ENCODE results near the gene AQP2.
"Not testable (repeated sequence)": the region's sequence is repeated elsewhere in the genome, so short reads cannot be mapped to it uniquely, and the experiment has no call there.

AQP2 gene

DNA sequence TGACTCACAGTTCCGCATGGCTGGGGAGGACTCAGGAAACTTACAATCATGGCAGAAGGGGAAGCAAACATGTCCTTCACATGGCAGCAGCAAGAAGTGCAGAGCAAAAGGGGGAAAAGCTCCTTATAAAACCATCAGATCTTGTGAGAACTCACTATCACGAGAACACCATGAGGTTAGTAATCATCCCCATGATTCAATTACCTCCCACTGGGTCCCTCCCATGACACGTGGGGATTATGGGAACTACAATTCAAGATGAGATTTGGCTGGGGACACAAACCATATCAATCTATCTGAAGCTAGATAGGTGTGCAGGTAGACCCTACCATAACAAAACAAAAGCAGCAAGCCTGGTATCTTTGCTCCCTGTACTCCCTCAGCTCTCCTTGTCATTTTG, 35.9 kb downstream of the AQP2 start:
- DNase-seq; H3K27ac ChIP-seq (ENCODE audit: insufficient read depth in 1 of 2, low read depth in 1 of 2, low read length in 2 of 2, poor library complexity in 1 of 2, severe bottlenecking in 2 of 2); H3K9me3 ChIP-seq (ENCODE audit: control extremely low read depth in 1 of 5, control insufficient read depth in 4 of 5, insufficient read depth in 2 of 5, low read depth in 1 of 5, low read length in 4 of 5); POLR2A ChIA-PET; H3K27me3 ChIP-seq (replicated peaks in 2 of 5; ENCODE audit: control insufficient read depth in 4 of 5, insufficient read depth in 5 of 5, low read length in 4 of 5); H3K4me3 ChIP-seq (ENCODE audit: control insufficient read depth in 1 of 7, extremely low read depth in 1 of 7, insufficient read depth in 4 of 7, low read depth in 2 of 7, low read length in 6 of 7): not testable (repeated sequence)
- Histone ChIP-seq H3K4me1 (ENCODE audit: control extremely low read depth in 1 of 4, control insufficient read depth in 4 of 4, insufficient read depth in 4 of 4, low read length in 3 of 4) (peaks cover 0 to 27% (median 20%) of the 10 kb centered on the region in 4 experiments), H3K36me3 (ENCODE audit: control insufficient read depth in 4 of 4, insufficient read depth in 4 of 4, low read length in 3 of 4) (peaks cover 2 to 37% (median 20%) of the 10 kb centered on the region in 4 experiments)
- CTCF ChIA-PET, result interaction anchor here (1.2 to 9.6 kb wide), 4 partner anchors 8 to 83 kb away, joined by 3 to 139 read pairs (median 5); partner anchors contain the start of gene AQP6
- 100% methylated on average over 1 of the region's 3 CpGs for WGBS (ENCODE audit: insufficient coverage)

DNA sequence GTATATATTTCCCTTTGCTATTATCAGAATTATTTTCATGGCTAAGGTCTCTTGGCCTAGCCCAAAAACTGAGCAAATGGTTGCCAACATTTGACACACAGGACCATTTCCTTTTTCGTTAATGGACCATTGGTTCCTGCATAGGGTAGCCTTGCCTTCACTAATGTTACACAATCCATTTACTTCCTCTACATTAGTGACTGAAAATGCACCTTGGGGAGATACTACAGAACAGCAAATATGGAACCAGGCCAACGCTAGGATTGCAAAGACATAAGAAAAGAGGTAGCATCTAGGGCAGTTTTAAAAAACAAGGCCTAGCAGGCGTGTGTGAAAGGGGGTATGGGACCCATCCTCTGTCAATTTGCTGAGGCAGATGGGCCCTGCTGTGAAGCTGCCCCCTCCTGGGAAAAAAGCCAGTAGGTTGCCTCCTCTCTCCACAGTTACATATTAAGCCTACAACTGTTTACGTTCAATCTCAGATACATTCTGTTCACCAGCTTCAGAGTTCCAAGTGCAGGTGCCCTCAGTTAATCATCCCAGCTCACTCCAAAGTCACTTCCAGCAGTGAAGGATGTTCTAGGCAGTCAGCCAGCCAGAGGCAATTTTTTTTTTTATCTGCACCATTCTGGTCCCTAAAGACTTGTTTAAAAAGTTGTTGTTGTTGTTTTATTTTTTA, 37.2 kb downstream of the AQP2 start:
- 100% methylated on average over 4 of the region's 4 CpGs for WGBS (ENCODE audit: insufficient coverage)

DNA sequence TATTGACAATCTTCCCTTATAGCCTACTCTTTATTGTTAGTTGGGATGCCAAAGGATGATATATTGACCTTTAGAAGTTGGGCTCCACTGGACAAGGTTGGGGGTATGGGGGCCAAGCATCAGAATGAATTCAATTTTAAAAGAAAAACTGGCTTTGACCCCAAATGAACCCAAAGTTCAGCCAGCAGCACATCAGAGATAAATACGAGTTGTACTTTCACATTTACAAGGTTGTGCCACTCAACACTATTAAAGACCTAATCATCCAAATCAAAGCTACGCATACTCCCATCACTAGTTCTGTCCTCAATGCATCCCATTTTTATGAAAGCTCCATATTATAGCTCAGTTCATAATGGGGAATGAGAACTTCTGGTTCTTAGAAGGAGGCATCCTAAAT, 38.9 kb downstream of the AQP2 start:
- H3K27me3 ChIP-seq (replicated peaks in 2 of 5; ENCODE audit: control insufficient read depth in 4 of 5, insufficient read depth in 5 of 5, low read length in 4 of 5); H3K9me3 ChIP-seq (ENCODE audit: control extremely low read depth in 1 of 5, control insufficient read depth in 4 of 5, insufficient read depth in 2 of 5, low read depth in 1 of 5, low read length in 4 of 5); H3K4me3 ChIP-seq (ENCODE audit: control insufficient read depth in 1 of 7, extremely low read depth in 1 of 7, insufficient read depth in 4 of 7, low read depth in 2 of 7, low read length in 6 of 7); H3K27ac ChIP-seq (ENCODE audit: insufficient read depth in 1 of 2, low read depth in 1 of 2, low read length in 2 of 2, poor library complexity in 1 of 2, severe bottlenecking in 2 of 2); POLR2A ChIA-PET; DNase-seq; H3K4me1 ChIP-seq (ENCODE audit: control extremely low read depth in 1 of 4, control insufficient read depth in 4 of 4, insufficient read depth in 4 of 4, low read length in 3 of 4): not testable (repeated sequence)
- peaks cover 14 to 63% (median 38%) of the 10 kb centered on the region in 4 experiments for H3K36me3 ChIP-seq (ENCODE audit: control insufficient read depth in 4 of 4, insufficient read depth in 4 of 4, low read length in 3 of 4)
- CTCF ChIA-PET, result interaction anchor here (1.1 to 5.9 kb wide), 5 partner anchors 11 to 119 kb away, joined by 3 to 34 read pairs (median 3); no protein-coding TSS in a partner anchor
- WGBS (ENCODE audit: insufficient coverage), result no CpG with 5 or more reads among the region's 2 CpGs

More for the DNA sequence above, 37.2 kb downstream of the AQP2 start:
- Histone ChIP-seq H3K27me3 (replicated peaks in 2 of 5; ENCODE audit: control insufficient read depth in 4 of 5, insufficient read depth in 5 of 5, low read length in 4 of 5) (no peaks in the 10 kb centered on the region), H3K36me3 (ENCODE audit: control insufficient read depth in 4 of 4, insufficient read depth in 4 of 4, low read length in 3 of 4) (peaks cover 10 to 48% (median 26%) of the 10 kb centered on the region in 4 experiments), H3K27ac (ENCODE audit: insufficient read depth in 1 of 2, low read depth in 1 of 2, low read length in 2 of 2, poor library complexity in 1 of 2, severe bottlenecking in 2 of 2) (no peak overlapping the region), H3K4me3 (ENCODE audit: control insufficient read depth in 1 of 7, extremely low read depth in 1 of 7, insufficient read depth in 4 of 7, low read depth in 2 of 7, low read length in 6 of 7) (no peak overlapping the region), H3K4me1 (ENCODE audit: control extremely low read depth in 1 of 4, control insufficient read depth in 4 of 4, insufficient read depth in 4 of 4, low read length in 3 of 4) (peaks cover 0 to 17% (median 11%) of the 10 kb centered on the region in 4 experiments), H3K9me3 (ENCODE audit: control extremely low read depth in 1 of 5, control insufficient read depth in 4 of 5, insufficient read depth in 2 of 5, low read depth in 1 of 5, low read length in 4 of 5) (no peaks in the 10 kb centered on the region)
- DNase-seq, result no peak
- CTCF ChIA-PET, result interaction anchor here (1.6 kb wide), 1 partner anchor 52 kb away, joined by 3 read pairs; no protein-coding TSS in a partner anchor
- POLR2A ChIA-PET, result no interaction called here

DNA sequence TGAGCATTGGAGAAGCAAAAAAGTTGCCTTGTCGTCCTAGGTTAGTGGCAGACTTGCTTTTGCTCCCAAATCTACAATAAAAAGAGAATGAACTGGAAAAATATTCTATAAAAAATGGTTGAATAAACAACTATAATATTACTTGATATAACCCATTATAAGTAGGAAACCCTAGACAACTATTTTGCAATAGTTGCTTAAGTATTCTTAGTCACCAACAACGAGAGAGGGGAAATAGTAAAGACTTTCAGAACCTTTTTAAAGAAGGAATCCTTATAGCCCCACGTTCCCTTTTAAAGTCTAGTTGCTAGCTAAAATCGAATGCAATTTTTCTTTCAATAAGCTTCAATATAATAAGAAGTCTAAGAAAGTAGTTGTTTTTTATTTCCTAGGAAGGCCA, 39.7 kb downstream of the AQP2 start:
- WGBS (ENCODE audit: insufficient coverage), result no CpG with 5 or more reads among the region's 4 CpGs
- H3K27me3 ChIP-seq (replicated peaks in 2 of 5; ENCODE audit: control insufficient read depth in 4 of 5, insufficient read depth in 5 of 5, low read length in 4 of 5), result no peaks in the 10 kb centered on the region
- peaks cover 14 to 71% (median 42%) of the 10 kb centered on the region in 4 experiments for H3K36me3 ChIP-seq (ENCODE audit: control insufficient read depth in 4 of 4, insufficient read depth in 4 of 4, low read length in 3 of 4)
- no peak overlapping the region for H3K4me3 ChIP-seq (ENCODE audit: control insufficient read depth in 1 of 7, extremely low read depth in 1 of 7, insufficient read depth in 4 of 7, low read depth in 2 of 7, low read length in 6 of 7)
- CTCF ChIA-PET, result interaction anchor here (0.8 to 5.9 kb wide), 5 partner anchors 12 to 84 kb away, joined by 3 to 34 read pairs (median 3); no protein-coding TSS in a partner anchor
- no peak overlapping the region for H3K27ac ChIP-seq (ENCODE audit: insufficient read depth in 1 of 2, low read depth in 1 of 2, low read length in 2 of 2, poor library complexity in 1 of 2, severe bottlenecking in 2 of 2)
- H3K9me3 ChIP-seq (ENCODE audit: control extremely low read depth in 1 of 5, control insufficient read depth in 4 of 5, insufficient read depth in 2 of 5, low read depth in 1 of 5, low read length in 4 of 5), result no peaks in the 10 kb centered on the region
- no peak for DNase-seq
- H3K4me1 ChIP-seq (ENCODE audit: control extremely low read depth in 1 of 4, control insufficient read depth in 4 of 4, insufficient read depth in 4 of 4, low read length in 3 of 4), result no peaks in the 10 kb centered on the region
- POLR2A ChIA-PET, result no interaction called here

DNA sequence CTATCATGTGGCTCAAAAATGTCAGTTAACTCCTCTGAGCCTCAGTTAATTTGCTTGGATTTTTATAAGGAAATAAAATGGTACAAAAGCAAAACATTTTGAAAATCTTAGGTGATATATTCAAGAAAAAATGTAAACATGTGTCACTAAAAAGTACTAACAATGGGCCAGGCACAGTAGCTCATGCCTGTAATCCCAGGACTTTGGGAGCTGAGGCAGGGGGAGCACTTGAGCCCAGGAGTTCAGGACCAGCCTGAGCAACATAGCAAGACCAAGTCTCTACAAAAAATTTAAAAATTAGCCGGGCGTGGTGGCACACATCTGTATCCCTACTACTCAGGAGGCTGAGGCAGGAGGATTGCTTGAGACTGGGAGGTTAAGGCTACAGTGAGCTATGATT, 47.9 kb downstream of the AQP2 start:
- Histone ChIP-seq H3K4me1 (ENCODE audit: control extremely low read depth in 1 of 4, control insufficient read depth in 4 of 4, insufficient read depth in 4 of 4, low read length in 3 of 4) (no peaks in the 10 kb centered on the region), H3K4me3 (ENCODE audit: control insufficient read depth in 1 of 7, extremely low read depth in 1 of 7, insufficient read depth in 4 of 7, low read depth in 2 of 7, low read length in 6 of 7) (no peak overlapping the region), H3K27ac (ENCODE audit: insufficient read depth in 1 of 2, low read depth in 1 of 2, low read length in 2 of 2, poor library complexity in 1 of 2, severe bottlenecking in 2 of 2) (no peak overlapping the region), H3K9me3 (ENCODE audit: control extremely low read depth in 1 of 5, control insufficient read depth in 4 of 5, insufficient read depth in 2 of 5, low read depth in 1 of 5, low read length in 4 of 5) (no peaks in the 10 kb centered on the region), H3K36me3 (ENCODE audit: control insufficient read depth in 4 of 4, insufficient read depth in 4 of 4, low read length in 3 of 4) (peaks cover 18 to 77% (median 50%) of the 10 kb centered on the region in 4 experiments), H3K27me3 (replicated peaks in 2 of 5; ENCODE audit: control insufficient read depth in 4 of 5, insufficient read depth in 5 of 5, low read length in 4 of 5) (no peaks in the 10 kb centered on the region)
- ChIA-PET CTCF (interaction anchor here (1.2 to 1.5 kb wide), 2 partner anchors 15 to 31 kb away, joined by 3 to 6 read pairs; no protein-coding TSS in a partner anchor), POLR2A (no interaction called here)
- WGBS (ENCODE audit: insufficient coverage), result no CpG with 5 or more reads among the region's 2 CpGs
- no peak for DNase-seq

DNA sequence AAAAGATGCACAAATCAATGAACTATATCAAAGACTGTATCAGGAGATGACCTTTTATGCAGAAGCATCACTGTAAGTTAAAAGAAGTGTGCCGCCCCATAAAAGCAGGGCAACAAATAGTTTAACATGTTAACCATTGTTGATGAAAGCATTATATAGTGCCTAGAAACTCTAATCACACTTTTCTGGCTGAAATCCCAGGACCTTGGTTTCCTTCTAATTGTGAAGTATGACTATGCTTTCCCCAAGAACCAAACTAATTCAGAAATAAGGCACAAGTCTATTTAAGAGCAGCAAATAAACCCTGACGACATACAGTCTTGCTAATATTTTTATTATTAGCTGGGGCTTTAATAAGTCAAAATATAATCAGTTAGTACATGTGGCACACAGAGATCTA, 53.1 kb downstream of the AQP2 start:
- ChIA-PET POLR2A (no interaction called here), CTCF (interaction anchor here (0.7 to 3.2 kb wide), 5 partner anchors 10 to 37 kb away, joined by 3 to 12 read pairs (median 3); no protein-coding TSS in a partner anchor)
- no peak for DNase-seq
- Histone ChIP-seq H3K9me3 (ENCODE audit: control extremely low read depth in 1 of 5, control insufficient read depth in 4 of 5, insufficient read depth in 2 of 5, low read depth in 1 of 5, low read length in 4 of 5) (no peaks in the 10 kb centered on the region), H3K4me1 (ENCODE audit: control extremely low read depth in 1 of 4, control insufficient read depth in 4 of 4, insufficient read depth in 4 of 4, low read length in 3 of 4) (no peaks in the 10 kb centered on the region), H3K27me3 (replicated peaks in 2 of 5; ENCODE audit: control insufficient read depth in 4 of 5, insufficient read depth in 5 of 5, low read length in 4 of 5) (no peaks in the 10 kb centered on the region), H3K36me3 (ENCODE audit: control insufficient read depth in 4 of 4, insufficient read depth in 4 of 4, low read length in 3 of 4) (peaks cover 22 to 73% (median 41%) of the 10 kb centered on the region in 4 experiments), H3K4me3 (ENCODE audit: control insufficient read depth in 1 of 7, extremely low read depth in 1 of 7, insufficient read depth in 4 of 7, low read depth in 2 of 7, low read length in 6 of 7) (no peak overlapping the region), H3K27ac (ENCODE audit: insufficient read depth in 1 of 2, low read depth in 1 of 2, low read length in 2 of 2, poor library complexity in 1 of 2, severe bottlenecking in 2 of 2) (no peak overlapping the region)
- WGBS (ENCODE audit: insufficient coverage), result no CpG with 5 or more reads among the region's 2 CpGs

DNA sequence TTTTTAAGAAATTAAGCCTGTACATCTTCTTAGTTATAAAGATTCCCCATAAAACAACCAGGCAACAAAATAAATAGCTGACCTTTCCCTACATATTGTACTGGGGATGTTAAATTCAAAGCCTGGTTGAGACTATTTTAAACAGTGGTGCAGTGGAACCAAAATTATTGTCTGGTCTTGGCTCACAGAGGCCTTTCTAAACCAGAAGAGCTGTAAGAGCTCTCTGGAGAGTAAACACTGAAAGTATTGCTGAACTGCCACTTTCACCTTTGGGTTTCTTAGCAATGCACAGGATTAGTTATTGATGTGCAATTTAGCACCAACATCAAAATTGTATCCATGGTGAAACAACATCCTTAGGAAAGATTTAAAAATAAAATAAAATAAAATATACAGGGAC, 54.2 kb downstream of the AQP2 start:
- Histone ChIP-seq H3K27ac (ENCODE audit: insufficient read depth in 1 of 2, low read depth in 1 of 2, low read length in 2 of 2, poor library complexity in 1 of 2, severe bottlenecking in 2 of 2) (no peak overlapping the region), H3K4me3 (ENCODE audit: control insufficient read depth in 1 of 7, extremely low read depth in 1 of 7, insufficient read depth in 4 of 7, low read depth in 2 of 7, low read length in 6 of 7) (no peak overlapping the region), H3K4me1 (ENCODE audit: control extremely low read depth in 1 of 4, control insufficient read depth in 4 of 4, insufficient read depth in 4 of 4, low read length in 3 of 4) (no peaks in the 10 kb centered on the region), H3K36me3 (ENCODE audit: control insufficient read depth in 4 of 4, insufficient read depth in 4 of 4, low read length in 3 of 4) (peaks cover 18 to 66% (median 34%) of the 10 kb centered on the region in 4 experiments), H3K9me3 (ENCODE audit: control extremely low read depth in 1 of 5, control insufficient read depth in 4 of 5, insufficient read depth in 2 of 5, low read depth in 1 of 5, low read length in 4 of 5) (no peaks in the 10 kb centered on the region), H3K27me3 (replicated peaks in 2 of 5; ENCODE audit: control insufficient read depth in 4 of 5, insufficient read depth in 5 of 5, low read length in 4 of 5) (no peaks in the 10 kb centered on the region)
- POLR2A ChIA-PET, result no interaction called here
- no peak for DNase-seq
- CTCF ChIA-PET, result interaction anchor here (1.2 to 3.2 kb wide), 3 partner anchors 16 to 38 kb away, joined by 3 to 12 read pairs (median 5); no protein-coding TSS in a partner anchor
